ENCODE results near the gene EML4.

- no peak for TF ChIP-seq CTCF (IDR thresholded peaks at IDR 0.05; ENCODE audit: insufficient read depth, low read depth, low read length)
- no peak for TF ChIP-seq EZH2 (IDR thresholded peaks at IDR 0.05; ENCODE audit: insufficient read depth, low read length)
These were observed 130.0 kb downstream of the EML4 start for GRCh38 chr2:42298996-42299754.

Data from astrocyte (in vitro differentiated cells and primary cell).